Stimulated activated CD8-positive, alpha-beta memory T cell treated with anti-CD3 and anti-CD28 coated beads, Interleukin-15, amount 100 ng/mL, for 1 hour (primary cell): ENCODE measurements around the gene CTAG1A.
"Not testable (repeated sequence)": the region's sequence is repeated elsewhere in the genome, so short reads cannot be mapped to it uniquely, and the experiment has no call there.

ENCODE experiments used
- DNase-seq: peaks from one replicate; pipeline ENCODE4 v3.0.0-alpha.2; 2020; ENCODE audit warnings: low read depth

CTAG1A gene

DNA sequence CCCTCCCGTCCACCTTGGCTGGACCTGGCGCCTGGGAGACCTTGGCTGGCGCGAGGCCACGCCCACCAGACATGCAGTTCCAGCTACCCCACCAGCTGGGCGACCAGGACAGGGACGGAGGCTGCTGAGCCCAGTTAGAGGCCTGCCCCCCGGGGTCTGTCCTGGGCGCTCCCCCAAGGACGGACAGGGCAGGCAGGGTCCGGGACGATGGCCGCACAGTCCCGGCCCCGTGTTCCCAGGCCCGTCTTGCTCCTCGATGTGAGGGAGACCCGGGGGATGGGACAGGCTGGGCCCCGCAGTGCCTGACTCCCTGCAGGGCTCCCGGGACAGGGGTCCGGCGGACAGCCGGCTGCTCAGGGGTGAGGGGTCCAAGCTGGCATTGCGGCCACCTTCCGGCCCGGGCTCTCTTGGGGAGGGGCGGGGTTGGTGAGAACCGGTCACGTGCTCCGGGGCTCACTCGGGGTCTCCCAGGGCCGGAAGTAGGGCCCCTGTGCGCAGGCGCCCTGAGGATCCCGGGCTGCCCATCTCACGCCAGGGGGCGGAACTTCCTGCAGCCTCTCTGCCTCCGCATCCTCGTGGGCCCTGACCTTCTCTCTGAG, at the start of gene CTAG1A:
Gene CTAG1A, plus strand, starts transcription at position 549 of the 599 bp plus-strand sequence. CDS start 74 bp downstream, outside the sequence.
- DNase-seq, result not testable (repeated sequence)

DNA sequence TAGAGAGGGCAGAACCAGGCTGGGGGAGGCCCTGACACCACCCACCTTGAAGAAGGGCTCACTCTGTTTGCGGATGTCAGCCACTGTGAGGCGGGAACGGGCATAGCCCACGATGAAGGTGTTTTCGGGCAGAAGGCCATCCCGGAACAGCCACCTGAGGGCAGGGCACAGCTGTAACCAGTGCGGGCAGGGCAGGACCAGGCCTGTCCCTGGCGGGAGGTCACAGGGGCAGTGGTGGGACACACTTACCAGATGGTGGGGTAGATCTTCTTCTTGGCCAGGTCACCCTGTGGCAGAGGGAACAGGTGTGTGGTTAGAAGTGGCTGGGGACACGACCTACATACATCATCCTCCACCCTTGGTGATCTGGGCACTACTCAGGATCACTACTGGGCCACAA, 49.0 kb upstream of the CTAG1A start:
- DNase-seq, result no peak

DNA sequence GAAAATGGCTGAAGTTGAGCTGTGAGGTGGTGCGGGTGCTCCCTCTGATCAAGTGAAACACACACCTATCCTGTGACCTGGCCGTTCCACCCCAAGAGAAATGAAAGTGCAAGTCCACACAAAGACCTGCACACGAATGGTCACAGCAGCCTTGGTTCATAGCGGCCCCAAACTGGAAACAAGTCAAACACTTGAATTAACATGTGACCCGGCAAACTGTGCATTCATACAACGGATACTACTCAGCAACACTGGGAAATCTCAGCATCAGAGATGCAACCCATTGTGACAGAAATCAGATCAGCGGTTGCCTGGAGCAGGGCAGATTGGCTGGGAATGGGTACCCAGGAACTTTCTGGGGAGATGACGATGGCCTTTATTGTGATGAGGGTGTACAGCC, 45.9 kb upstream of the CTAG1A start:
- DNase-seq, result no peak

DNA sequence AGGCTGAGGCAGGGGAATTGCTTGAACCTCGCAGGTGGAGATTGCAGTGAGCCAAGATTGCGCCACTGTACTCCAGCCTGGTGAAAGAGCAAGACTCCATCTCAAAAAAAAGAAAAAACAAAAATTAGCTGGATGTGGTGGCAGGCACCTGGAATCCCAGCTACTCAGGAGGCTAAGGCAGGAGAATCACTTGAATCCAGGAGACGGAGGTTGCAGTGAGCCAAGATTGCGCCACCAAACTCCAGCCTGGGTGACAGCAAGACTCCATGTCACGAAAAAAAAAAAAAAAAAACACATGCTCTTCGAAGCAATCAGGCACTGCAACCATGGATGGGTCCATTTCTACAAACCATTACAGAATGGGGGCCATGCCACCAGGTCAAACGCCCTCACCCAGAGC, 44.6 kb upstream of the CTAG1A start:
- not testable (repeated sequence) for DNase-seq

DNA sequence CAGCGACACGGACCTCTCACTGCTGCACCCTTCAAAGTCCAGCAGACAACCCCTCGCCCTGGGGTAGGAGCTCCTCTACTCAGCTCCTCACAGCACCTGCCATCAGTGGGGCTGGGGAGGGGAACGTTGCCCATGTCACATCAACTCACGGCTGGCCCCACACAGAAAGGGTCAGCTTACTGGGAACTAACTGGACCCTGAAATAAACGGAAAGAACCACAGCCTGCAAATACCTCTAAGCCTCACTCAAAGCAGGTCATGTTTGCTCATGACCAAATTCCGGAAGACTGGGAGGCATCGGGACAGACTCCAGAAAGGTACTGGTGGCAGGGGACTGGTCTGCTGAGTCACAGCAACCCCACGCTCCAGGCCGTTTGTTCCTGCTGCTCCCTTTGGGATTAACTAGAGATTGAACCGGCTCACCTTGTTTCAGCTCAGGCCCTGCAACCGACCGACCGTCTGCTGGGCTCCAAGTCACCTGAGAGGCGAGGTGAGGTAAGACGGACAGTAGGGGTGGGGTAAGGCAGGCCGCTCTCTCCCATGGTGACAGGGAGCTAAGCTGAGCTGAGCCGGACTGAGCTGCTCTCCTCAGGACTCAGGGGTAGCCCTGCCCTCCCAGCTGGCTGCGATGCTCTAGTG, 43.9 kb upstream of the CTAG1A start:
- no peak for DNase-seq

DNA sequence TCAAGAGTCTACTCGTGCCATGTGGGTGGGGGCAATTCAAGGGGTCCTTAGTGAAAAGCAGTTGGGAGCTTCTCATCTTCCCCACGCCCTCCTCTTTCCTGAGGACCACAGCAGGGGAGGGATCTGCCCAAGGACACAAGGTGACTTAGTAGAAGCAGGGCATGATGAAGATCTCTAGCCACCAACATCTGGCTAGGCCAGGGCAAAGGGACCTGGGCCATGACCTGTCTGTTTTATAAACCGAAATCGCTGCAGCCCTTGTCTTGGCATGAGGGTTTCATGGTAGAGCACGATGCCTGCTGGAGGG, 43.4 kb upstream of the CTAG1A start:
- DNase-seq, result no peak

DNA sequence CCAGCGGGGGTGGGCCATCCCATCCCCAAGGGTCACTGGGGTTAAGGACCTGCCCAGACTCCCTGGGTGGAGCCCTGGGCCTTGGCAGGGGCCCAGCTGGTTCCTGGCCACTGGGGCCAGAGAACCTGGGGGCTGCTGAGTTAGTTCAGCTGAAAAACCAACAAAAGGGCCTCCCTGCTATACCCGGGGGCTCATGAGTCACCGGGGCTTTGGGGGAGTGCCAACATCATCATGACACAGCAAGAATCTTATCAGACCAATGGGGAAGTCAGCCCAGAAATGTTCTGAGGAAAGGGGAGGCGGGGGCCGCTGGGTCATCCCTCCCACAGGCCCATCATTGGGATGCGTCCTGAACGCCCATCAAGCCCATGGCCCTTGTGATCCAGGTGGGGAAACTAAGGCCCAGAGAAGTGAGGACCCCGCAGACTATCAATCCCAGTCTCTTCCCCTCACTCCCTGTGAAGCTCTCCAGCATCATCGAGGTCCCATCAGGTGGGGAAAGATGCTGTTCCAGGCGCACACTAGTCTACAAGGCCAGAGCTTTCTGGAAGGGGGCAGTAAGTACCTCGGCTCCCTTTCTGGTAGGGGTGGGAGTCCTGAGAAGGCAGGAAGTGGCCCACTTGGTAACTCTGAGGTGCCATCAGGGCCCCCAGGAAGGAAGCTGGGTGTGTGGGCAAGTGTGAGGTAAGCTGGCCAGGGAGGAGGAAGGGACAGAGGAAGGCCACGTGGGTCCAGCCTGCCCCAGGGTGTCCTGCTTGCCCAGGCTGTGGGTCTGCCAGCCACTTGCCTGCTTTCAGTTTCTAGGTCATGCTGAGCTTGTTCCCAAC, 42.8 kb upstream of the CTAG1A start:
- DNase-seq, result no peak

DNA sequence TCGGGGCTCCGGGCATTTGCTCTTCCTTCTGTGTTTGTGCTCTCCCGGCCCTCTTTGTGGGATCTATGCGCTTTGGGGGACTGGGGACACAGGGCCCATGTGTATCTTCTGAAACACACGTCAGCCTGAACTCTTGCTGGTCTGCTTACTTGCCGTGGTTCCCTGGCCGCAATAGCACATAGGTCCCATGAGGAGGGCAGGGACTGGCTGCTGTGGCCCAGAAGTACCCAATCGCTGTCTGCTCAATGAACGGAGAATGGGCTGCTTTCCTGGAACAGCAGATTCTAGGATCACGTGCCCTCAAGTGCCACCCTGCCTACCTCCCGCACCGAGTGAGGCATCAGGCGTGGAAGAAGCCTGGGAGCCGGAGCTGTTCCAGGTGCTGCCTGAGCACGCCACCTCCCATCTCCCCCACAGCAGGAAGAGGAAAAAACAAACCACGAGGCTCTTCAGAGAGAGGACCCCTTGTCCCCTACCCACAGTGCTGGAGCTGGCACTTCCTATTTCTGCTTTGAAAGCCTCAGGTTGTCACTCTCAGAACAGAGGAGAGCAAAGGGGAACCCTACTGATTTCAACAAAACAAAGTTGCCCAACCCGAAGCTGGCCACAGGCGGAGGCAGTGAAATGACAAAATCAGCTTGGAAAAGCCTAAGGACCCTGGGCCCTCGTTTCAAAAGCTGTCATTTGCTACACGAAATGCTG, 42.1 kb upstream of the CTAG1A start:
- no peak for DNase-seq

DNA sequence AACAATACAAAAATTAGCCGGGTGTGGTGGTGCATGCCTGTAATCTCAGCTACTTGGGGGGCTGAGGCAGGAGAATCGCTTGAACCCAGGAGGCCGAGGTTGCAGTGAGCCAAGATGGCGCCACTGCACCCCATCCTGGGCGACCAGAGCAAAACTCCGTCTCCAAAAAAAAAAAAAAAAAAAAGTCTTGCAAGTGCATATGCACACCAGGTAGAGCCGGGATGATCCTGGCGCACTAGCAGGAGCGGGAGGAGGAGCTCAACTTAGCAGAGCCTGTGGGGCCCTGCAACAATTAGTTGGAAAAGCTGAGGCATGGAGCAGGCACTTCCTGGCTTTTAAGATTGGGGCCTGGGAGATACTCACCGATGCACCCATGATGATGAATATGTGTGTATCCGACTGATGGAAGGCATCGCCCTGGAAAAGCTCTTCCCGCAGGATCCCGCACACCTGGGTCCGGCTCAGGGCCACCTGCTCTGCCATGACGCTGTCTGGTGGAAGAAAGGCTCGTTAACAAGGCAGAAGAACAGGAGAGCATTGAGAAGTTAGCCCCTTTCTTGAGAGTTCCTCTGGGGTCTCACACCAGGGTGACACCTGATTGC, 39.2 kb upstream of the CTAG1A start:
- no peak for DNase-seq

DNA sequence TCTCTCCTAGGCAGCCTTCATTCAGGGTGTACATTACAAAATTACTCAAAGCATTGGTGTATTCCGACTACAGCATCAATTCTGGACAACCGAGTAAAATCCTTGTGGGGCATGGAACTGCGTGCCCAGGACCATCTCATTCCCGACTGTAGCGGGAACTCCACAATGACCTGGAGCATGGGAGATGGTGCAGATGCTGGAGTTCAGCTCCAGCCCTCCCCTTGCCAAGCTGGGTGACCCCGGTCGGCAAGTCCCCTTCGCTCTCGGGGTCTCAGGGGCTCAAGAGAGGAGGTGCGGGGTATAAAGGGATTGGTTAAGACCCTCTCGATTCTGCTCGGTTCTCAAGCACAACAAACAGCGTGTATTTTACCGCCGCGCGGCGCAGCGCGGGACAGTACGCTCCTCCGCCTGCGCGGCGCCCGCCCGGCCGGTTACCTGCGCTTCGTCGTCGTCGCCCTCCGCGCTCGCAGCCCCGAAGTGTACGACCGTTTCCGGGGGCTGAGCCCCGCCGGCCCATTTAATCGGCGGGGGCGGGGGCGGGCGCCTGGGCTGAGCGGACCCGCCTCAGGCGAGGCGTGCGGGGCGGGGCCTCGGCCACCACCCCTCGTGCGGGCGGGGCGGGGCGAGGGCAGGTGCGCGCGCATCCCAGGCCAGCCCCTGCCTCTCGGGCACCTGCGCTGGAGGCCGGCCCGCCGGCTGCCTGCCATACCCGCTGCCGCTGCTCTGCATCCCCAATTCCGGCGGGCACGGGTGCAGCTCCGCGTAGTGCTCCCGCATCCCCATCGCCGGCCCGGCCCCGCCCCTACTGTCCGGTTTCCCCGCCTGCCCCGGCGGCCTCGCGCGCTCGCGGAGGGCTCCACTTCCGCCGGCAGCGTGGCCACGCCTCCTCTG, 38.3 kb upstream of the CTAG1A start, which contains the start of gene G6PD:
Gene G6PD, minus strand, starts transcription at position 493 of the 891 bp plus-strand sequence. CDS start 691 bp downstream, outside the sequence.
- DNase-seq, result peak; percentile 54

DNA sequence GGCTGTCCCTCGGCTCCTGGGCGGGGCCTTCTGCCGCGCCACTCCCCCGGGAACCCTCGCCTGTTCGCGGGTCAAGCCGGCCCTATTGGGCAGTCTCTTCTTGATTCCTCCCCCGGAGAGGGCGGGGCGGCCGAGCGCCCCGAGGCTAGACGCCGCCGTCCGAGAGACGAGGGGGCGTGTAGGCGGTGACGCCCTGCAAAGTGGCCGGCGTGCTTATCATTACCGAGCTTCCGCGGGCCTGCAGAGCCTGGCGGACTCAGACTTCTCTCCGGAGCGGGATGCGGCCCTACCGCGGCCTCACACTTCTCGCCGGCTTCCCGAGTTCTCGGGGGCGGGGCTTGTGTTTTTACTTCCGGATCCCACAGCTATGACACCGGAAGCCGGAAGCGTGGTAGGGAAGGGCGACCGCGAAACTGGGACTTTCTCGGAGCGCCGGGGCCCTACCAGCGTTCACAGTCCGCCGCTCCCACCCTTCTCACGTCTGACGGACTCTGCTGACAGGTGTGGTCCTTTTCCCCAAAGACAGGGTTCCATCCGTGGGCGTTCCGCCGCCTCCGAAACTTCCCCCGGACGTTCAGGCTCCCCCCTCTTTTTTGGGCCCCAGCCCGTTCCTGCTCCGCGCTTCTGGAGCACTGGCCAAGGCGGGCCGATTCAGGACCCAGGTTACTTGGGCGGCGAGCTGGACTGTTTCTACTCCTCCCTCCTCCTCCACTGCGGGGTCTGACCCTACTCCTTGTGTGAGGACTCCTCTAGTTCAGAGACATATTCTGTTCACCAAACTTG, 37.5 kb upstream of the CTAG1A start, which contains the start of gene IKBKG:
Gene IKBKG, plus strand, starts transcription at position 376 of the 783 bp plus-strand sequence. CDS start 4,383 bp downstream, outside the sequence.
- peak; percentile 69 for DNase-seq

DNA sequence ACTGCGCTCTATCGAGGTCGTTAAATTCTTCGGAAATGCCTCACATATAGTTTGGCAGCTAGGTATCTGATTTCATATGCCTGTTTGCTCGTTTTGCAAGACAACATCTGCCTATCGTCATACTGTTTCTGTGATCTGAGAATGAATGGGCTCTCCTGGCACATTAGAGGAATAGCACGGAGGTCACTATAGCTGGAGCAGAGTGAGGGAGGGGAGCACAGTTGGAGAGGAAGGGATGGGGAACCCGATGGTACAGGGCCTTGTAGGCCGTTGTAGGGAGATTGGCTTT, 37.0 kb upstream of the CTAG1A start:
- no peak for DNase-seq

DNA sequence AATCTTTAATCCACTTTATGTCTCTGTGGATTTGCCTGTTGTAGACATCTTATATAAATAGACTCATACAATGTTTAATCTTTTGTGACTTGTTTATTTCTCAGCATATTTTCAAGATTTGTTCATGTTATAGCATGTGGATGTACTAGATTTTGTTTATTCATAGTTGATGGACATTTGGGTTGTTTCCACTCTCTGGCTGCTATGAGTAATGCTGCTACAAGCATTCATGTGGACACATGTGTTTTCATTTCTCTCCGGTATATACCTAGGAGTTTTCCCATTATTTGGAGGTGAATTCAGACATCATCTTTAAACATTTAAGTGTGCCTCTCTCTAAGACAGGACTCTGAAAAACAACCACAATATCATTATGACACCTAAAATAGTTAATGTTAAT, 35.2 kb upstream of the CTAG1A start:
- DNase-seq, result no peak

DNA sequence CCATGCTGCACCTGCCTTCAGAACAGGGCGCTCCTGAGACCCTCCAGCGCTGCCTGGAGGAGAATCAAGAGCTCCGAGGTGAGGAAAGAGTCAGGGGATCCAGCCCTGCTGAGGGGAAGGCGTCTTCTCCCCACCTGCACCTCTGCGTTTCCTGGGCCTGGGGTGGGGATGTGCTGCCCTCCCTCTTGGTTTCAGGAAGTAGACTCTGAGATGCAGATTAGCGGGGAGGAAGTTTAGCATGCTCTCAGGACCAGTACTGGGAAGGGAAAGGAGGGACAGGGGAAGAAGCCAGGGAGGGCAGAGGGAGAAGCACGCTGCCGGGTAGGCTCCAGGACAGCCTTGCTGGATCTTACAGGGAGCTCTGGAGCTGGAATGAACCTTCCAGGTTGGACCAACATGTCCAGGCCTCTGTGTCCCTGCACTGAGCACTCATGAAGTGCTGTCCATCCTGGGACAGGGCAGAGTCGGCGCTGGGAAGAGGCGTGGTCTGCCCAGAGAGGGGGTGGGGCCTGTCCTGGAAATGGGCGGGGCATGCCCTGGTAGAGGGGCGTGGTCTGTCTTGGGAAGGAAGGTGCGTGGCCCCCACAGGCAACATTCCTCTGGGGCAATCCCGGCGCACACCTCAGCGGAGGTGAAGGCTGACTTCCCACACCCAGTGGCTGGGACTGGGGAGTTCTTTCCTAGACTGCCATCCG, 32.7 kb upstream of the CTAG1A start:
- not testable (repeated sequence) for DNase-seq

DNA sequence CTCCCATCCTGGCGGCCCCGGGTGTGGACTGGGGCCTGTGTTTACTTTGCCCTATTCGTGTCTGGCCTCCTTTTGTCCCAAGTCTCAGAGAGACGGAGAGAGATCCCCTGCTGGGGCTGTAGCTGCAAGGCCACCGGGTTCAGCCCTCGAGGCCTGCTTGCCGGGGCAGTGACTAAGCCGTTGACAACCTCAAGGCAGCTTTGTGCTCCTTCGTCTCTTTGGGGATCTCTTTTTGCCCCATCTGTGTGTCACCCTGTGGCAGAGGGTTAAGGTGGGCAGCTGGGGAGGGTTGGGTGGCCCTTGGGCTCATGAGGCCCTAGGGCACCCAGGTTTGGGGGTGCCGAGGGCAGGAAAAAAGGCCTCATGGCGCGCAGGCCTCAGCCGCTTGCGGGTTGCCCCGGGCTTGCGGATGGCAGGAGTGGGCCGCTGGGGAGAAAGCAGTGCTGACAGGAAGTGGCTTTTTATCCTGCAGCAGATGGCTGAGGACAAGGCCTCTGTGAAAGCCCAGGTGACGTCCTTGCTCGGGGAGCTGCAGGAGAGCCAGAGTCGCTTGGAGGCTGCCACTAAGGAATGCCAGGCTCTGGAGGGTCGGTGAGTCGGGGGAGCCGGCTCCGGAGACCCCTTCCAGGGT, 26.8 kb upstream of the CTAG1A start:
- DNase-seq, result not testable (repeated sequence)

DNA sequence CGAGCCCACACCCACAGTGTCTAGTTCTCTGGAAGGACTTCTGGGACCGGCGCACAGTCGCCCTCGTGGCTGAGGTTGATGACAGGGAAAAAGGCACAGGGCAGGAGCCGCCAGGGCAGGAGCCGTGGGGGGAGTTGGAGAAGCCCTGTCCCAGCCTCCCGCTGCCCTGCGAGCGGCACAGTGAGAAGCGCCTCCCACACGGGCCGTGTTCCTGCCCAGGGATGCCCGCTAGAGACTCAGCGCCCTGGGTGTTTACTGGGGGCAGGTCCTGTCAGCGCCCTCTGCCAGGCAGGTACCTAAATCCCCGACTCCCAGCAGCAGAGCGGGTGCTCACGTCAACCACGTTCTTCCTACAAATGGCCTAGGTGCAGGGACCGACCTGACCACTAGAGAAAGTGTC, 26.0 kb upstream of the CTAG1A start:
- not testable (repeated sequence) for DNase-seq

DNA sequence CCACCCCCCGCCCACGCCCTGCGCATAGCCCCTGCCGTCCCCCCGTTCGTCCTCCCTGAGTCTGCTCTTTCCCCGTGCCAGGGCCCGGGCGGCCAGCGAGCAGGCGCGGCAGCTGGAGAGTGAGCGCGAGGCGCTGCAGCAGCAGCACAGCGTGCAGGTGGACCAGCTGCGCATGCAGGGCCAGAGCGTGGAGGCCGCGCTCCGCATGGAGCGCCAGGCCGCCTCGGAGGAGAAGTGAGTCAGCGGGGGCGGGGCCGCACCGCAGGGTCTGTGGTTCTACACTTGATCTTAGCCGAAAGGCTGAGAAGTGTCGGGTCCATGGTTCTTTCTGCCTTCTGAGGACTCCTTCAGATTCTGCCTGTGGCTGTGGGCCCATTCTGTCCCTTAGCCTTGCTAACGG, 24.6 kb upstream of the CTAG1A start:
- not testable (repeated sequence) for DNase-seq

DNA sequence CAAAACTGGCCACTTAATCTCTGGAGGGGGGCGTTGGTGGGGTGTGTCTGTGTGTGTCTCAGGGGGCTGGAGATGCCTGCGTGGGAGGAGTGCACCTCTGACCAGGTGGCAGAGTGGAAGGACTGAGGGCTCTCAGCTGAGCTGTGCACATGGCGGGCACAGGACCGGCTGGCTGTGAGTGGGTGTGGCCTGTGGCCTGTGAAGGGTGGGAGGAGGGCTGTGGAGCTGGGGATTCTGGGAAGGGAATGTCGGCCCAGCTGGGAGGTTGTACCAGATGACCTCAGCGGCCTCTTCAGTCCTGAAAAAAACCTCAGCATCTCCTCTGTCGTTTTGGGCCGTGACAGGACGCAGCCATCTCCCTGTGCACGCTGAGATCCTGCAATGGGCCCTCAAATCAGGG, 22.6 kb upstream of the CTAG1A start:
- not testable (repeated sequence) for DNase-seq

DNA sequence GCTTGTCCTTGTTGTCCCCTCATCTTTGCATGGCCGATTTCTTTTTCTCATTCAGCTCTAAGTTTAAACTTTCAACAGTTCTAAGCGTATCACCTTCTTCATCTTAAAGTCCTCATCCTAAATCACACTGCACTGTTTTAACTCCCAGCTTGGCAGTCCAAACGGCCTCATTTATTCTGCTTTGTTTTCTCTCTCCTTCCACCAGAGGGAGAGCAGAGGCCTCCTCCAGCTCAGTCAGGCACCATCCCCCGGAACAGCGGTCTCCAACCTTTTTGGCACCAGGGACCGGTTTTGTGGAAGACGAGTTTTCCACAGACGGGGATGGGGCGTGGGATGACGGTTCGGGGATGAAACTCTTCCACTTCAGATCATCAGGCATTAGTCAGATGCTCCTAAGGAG, 14.6 kb upstream of the CTAG1A start:
- DNase-seq, result not testable (repeated sequence)
